Measurements from ENCODE around the gene SGCD. TPM values are rescaled to one million over a fixed set of nuclear protein-coding genes. Genes with fewer than 3 reads are reported as not detected.

The SGCD gene
- total RNA-seq, 4 donors from 2014 or later, result 0.37 to 3.7 (median 2.4) TPM

DNA sequence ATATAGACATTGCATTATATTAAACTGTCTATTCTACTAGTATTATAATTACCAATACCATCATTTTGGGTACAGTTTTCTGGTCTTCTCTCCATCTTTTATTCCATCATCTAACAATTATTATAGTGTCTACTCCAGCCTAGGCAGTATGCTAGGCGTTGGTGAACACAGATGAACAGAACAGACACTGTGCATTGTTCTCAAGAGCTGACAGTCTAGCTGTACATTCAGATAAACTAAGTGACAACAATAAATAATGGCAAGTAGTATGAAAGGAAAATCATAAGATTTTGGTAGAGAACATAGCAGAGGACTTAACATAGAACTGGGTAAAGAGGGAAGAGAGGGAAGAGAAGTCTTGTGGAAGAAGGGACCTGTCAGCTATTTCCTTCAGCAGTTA lies 12.5 kb upstream of the SGCD start:
- Histone ChIP-seq H3K36me3 (no peaks in the 10 kb centered on the region), H3K4me1 (no peaks in the 10 kb centered on the region), H3K4me3 (no peak overlapping the region), H3K27me3 (no peaks in the 10 kb centered on the region), H3K27ac (no peak overlapping the region), H3K9me3 (no peaks in the 10 kb centered on the region)
- TF ChIP-seq, protein P1, sequence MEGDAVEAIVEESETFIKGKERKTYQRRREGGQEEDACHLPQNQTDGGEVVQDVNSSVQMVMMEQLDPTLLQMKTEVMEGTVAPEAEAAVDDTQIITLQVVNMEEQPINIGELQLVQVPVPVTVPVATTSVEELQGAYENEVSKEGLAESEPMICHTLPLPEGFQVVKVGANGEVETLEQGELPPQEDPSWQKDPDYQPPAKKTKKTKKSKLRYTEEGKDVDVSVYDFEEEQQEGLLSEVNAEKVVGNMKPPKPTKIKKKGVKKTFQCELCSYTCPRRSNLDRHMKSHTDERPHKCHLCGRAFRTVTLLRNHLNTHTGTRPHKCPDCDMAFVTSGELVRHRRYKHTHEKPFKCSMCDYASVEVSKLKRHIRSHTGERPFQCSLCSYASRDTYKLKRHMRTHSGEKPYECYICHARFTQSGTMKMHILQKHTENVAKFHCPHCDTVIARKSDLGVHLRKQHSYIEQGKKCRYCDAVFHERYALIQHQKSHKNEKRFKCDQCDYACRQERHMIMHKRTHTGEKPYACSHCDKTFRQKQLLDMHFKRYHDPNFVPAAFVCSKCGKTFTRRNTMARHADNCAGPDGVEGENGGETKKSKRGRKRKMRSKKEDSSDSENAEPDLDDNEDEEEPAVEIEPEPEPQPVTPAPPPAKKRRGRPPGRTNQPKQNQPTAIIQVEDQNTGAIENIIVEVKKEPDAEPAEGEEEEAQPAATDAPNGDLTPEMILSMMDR (IDR thresholded peaks at IDR 0.05), result no peak
- TF ChIP-seq EP300 (IDR thresholded peaks at IDR 0.05; ENCODE audit: low read depth) (no peak), POLR2A (IDR thresholded peaks at IDR 0.05) (no peak), POLR2AphosphoS5 (IDR thresholded peaks at IDR 0.05) (no peak)
- DNase-seq, result no peak
- WGBS, 2 donors (ENCODE audit: low coverage in 1 of 2), result 50 to 61% methylated on average over 1 of the region's 1 CpG
- in situ Hi-C loops (cut with MboI; ENCODE audit: low pct_ligation_motif_present in 1 of 4, low pct_unique_long_range_greater_than_20kb in 1 of 4, low sequenced_read_pairs in 3 of 4), result no loop called here
- intact Hi-C loops (cut with DNase I; ENCODE audit: low total_unique reads), result no loop called here

DNA sequence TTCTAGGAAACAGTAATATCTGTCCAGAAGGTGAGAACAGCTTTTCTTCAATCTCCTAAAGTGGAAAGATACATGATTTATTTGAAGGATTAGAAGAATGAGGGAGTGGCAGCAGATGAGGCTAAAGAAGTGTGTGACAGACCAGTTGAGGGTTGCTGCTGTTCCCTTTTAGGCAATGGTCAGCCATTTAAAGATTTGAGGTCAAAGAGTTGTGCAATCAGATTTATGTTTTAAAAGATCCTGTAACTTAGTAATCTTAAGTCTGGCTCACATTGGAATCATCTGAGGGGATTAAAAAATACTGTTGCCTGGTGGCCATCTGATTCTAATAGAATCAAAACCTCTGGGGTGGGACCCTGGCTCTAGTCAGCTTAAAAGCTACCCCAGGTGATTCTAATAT lies 4.3 kb upstream of the SGCD start:
- DNase-seq, result no peak
- no peaks in the 10 kb centered on the region for H3K9me3 ChIP-seq
- H3K36me3 ChIP-seq, result no peaks in the 10 kb centered on the region
- no peak overlapping the region for H3K27ac ChIP-seq
- in situ Hi-C loops (cut with MboI; ENCODE audit: low pct_ligation_motif_present in 1 of 4, low pct_unique_long_range_greater_than_20kb in 1 of 4, low sequenced_read_pairs in 3 of 4), result no loop called here
- intact Hi-C loops (cut with DNase I; ENCODE audit: low total_unique reads), result no loop called here
- H3K27me3 ChIP-seq, result no peaks in the 10 kb centered on the region
- no peak overlapping the region for H3K4me3 ChIP-seq
- TF ChIP-seq, protein P1 (IDR thresholded peaks at IDR 0.05), result no peak
- TF ChIP-seq POLR2A (IDR thresholded peaks at IDR 0.05) (no peak), POLR2AphosphoS5 (IDR thresholded peaks at IDR 0.05) (no peak), EP300 (IDR thresholded peaks at IDR 0.05; ENCODE audit: low read depth) (no peak)
- H3K4me1 ChIP-seq, result no peaks in the 10 kb centered on the region

DNA sequence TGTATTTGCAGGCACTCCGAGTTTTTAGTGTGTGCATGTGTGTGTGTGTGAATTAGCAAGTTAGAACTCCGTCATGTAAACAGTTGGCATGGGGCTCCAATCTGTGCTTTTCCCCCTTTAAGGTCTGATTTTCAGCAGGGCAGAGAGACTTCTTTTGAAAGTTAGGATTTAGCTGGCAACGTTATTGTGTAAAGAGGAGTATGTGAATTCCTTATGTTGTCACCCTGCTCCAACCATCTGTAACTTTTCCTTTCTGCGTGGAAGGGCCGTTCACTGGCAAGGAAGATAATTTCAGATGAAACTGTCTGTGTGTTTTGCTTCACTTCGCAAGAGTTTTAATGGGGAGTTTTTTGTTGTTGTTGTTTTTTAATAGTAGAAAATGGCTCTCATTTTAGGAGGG lies 332 bp downstream of the SGCD start:
- peak overlapping the region; percentile 28 to 87 (median 79) for H3K27ac ChIP-seq
- H3K4me3 ChIP-seq, result peak overlapping the region; percentile 13 to 32 (median 30)
- intact Hi-C loops (cut with DNase I; ENCODE audit: low total_unique reads) (no loop called here), in situ Hi-C loops (cut with MboI; ENCODE audit: low pct_ligation_motif_present in 1 of 4, low pct_unique_long_range_greater_than_20kb in 1 of 4, low sequenced_read_pairs in 3 of 4) (no loop called here)
- H3K27me3 ChIP-seq, result no peaks in the 10 kb centered on the region
- H3K4me1 ChIP-seq, result no peaks in the 10 kb centered on the region
- TF ChIP-seq POLR2AphosphoS5 (IDR thresholded peaks at IDR 0.05), result no peak
- TF ChIP-seq POLR2A (IDR thresholded peaks at IDR 0.05), result no peak
- TF ChIP-seq, protein P1 (IDR thresholded peaks at IDR 0.05), result no peak
- DNase-seq, result no peak
- WGBS, 2 donors (ENCODE audit: low coverage in 1 of 2), result 38 to 60% methylated on average over 1 to 6 of the region's 6 CpGs
- H3K36me3 ChIP-seq, result no peaks in the 10 kb centered on the region
- no peaks in the 10 kb centered on the region for H3K9me3 ChIP-seq

DNA sequence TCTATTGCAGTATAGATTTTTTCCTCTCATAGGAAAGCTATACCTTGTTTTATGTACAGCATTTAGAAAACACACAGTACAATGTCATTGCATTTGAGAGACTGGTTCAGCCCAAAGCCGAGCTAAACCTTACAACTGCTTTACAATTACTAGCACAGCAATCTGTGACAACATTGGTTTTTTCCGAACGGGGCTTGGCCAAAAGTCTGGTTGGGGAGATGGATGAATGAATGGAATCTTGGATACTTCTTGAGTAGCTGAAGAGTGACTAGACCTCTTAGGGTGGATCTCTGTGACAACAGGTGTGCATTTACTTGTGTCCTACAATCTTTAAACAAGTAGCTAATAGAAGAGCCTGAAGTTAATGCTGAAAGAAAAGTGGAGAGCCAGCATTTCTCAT lies 1.2 kb downstream of the SGCD start:
- WGBS, 2 donors (ENCODE audit: low coverage in 1 of 2), result 54 to 67% methylated on average over 1 to 3 of the region's 3 CpGs

More for the DNA sequence above, 1.2 kb downstream of the SGCD start:
- TF ChIP-seq POLR2AphosphoS5 (IDR thresholded peaks at IDR 0.05), result no peak
- TF ChIP-seq, protein P1 (IDR thresholded peaks at IDR 0.05), result no peak
- no peak for TF ChIP-seq EP300 (IDR thresholded peaks at IDR 0.05; ENCODE audit: low read depth)
- TF ChIP-seq POLR2A (IDR thresholded peaks at IDR 0.05), result no peak
- DNase-seq, result no peak
- Histone ChIP-seq H3K4me1 (no peaks in the 10 kb centered on the region), H3K27me3 (no peaks in the 10 kb centered on the region), H3K9me3 (no peaks in the 10 kb centered on the region), H3K36me3 (no peaks in the 10 kb centered on the region), H3K4me3 (peak overlapping the region in 2 of 4 donors; percentile 28 to 32), H3K27ac (peak overlapping the region in 2 of 4 donors; percentile 84 to 87)
- intact Hi-C loops (cut with DNase I; ENCODE audit: low total_unique reads), result no loop called here
- in situ Hi-C loops (cut with MboI; ENCODE audit: low pct_ligation_motif_present in 1 of 4, low pct_unique_long_range_greater_than_20kb in 1 of 4, low sequenced_read_pairs in 3 of 4), result no loop called here

Measured in transverse colon (tissue), 4 donors.